Upper lobe of left lung (tissue), 6 donors: ENCODE results near the gene DNAJC25. TPM values are rescaled to one million over a fixed set of nuclear protein-coding genes. Genes with fewer than 3 reads are reported as not detected.

Experiments used
- ATAC-seq, 2 donors: fragments of 200-7000 bp; cut with Tn5 transposase; one replicate each; pipeline ENCODE4 v1.9.1; 2022; ENCODE audit warnings: mild to moderate bottlenecking in 2 of 2, moderate library complexity in 2 of 2; ENCODE audit not compliant: low FRiP score in 2 of 2
- DNase-seq, 2 donors: peaks; one replicate each; pipeline ENCODE4 v3.0.0-alpha.2; 2019 to 2020
- H3K27ac ChIP-seq, 4 donors: fragments of 200-600 bp; sonication (generic); one replicate each; pipeline ENCODE4 v1.5.1; 2016 to 2019
- H3K27me3 ChIP-seq, 4 donors: fragments of 200-600 bp; sonication (generic); one replicate each; pipeline ENCODE4 v1.5.1; 2017 to 2019
- H3K36me3 ChIP-seq, 4 donors: fragments of 200-600 bp; sonication (generic); one replicate each; pipeline ENCODE4 v1.5.1; 2016 to 2019
- H3K4me1 ChIP-seq, 4 donors: fragments of 200-600 bp; sonication (generic); one replicate each; pipeline ENCODE4 v1.5.1; 2018 to 2019
- H3K4me3 ChIP-seq, 4 donors: fragments of 200-600 bp; sonication (generic); one replicate each; pipeline ENCODE4 v1.5.1; 2017 to 2019; ENCODE audit warnings: mild to moderate bottlenecking in 2 of 4, moderate library complexity in 1 of 4
- H3K9me3 ChIP-seq, 4 donors: fragments of 200-600 bp; sonication (generic); one replicate each; pipeline ENCODE4 v1.5.1; 2018 to 2019
- EP300 ChIP-seq, 4 donors: sonication (generic); formaldehyde crosslinking; IDR thresholded peaks; one replicate each; pipeline ENCODE4 v1.5.1; 2017; ENCODE audit warnings: antibody characterized with exemption in 4 of 4, control low read depth in 2 of 4
- POLR2A ChIP-seq, 4 donors: fragments of 450-650 bp; IDR thresholded peaks; one replicate each; pipeline ENCODE4 v1.5.1; 2016 to 2017; ENCODE audit warnings: antibody characterized with exemption in 4 of 4, mild to moderate bottlenecking in 2 of 4
- POLR2AphosphoS5 ChIP-seq, 2 donors: sonication (generic); formaldehyde crosslinking; IDR thresholded peaks; one replicate each; pipeline ENCODE4 v1.5.1; 2017; ENCODE audit warnings: antibody characterized with exemption in 2 of 2
- WGBS, 2 donors: methylation state at CpG; one replicate each; pipeline ENCODE4 v1.1.5; 2017 to 2018; 5-methylcytosine and 5-hydroxymethylcytosine counted together
- total RNA-seq, 6 donors: library from RNA; depleted of rRNA in 4 of 6; stranded (reverse); fragments of >200 nt in 4 of 6; gene quantifications; one replicate each; pipeline versions ENCODE4 v1.1.0 to v1.2.1, GENCODE V29; 2016 to 2021
- TF ChIP-seq, protein P1 (sequence below), 6 experiments: fragments of 450-650 bp in 4 of 6; fragments of 200-600 bp in 2 of 6; sonication (generic) in 2 of 6; IDR thresholded peaks; one replicate each; pipeline ENCODE4 v1.5.1; 2016 to 2019; ENCODE audit warnings: antibody characterized with exemption in 6 of 6
- donor health status: DM: no; HTN: no; CAD: no; lungs with moderate emphysema.
- donor health status: DM: no; HTN: yes; CAD: no; lungs with severe emphysema.

The DNAJC25 gene
- total RNA-seq, 6 donors from 2014 or later = 4.5 to 12.2 (median 7.2) TPM

- H3K9me3 ChIP-seq = no peaks in the 10 kb centered on the region
- ATAC-seq (peak; percentile 46 to 52), DNase-seq (peak; percentile 58 to 70)
- H3K27me3 ChIP-seq = no peaks in the 10 kb centered on the region
- H3K36me3 ChIP-seq = peaks cover 0 to 24% (median 7%) of the 10 kb centered on the region in 4 donors
- TF ChIP-seq EP300 (IDR thresholded peaks at IDR 0.05) = no peak
- peak in 1 of 2 donors; percentile 37 for TF ChIP-seq POLR2AphosphoS5 (IDR thresholded peaks at IDR 0.05)
- TF ChIP-seq, protein P1, sequence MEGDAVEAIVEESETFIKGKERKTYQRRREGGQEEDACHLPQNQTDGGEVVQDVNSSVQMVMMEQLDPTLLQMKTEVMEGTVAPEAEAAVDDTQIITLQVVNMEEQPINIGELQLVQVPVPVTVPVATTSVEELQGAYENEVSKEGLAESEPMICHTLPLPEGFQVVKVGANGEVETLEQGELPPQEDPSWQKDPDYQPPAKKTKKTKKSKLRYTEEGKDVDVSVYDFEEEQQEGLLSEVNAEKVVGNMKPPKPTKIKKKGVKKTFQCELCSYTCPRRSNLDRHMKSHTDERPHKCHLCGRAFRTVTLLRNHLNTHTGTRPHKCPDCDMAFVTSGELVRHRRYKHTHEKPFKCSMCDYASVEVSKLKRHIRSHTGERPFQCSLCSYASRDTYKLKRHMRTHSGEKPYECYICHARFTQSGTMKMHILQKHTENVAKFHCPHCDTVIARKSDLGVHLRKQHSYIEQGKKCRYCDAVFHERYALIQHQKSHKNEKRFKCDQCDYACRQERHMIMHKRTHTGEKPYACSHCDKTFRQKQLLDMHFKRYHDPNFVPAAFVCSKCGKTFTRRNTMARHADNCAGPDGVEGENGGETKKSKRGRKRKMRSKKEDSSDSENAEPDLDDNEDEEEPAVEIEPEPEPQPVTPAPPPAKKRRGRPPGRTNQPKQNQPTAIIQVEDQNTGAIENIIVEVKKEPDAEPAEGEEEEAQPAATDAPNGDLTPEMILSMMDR (IDR thresholded peaks at IDR 0.05) = peak in 5 of 6 experiments; percentile 10 to 59 (median 33)
- 1% methylated on average over 38 to 41 of the region's 41 CpGs for whole genome bisulfite sequencing, 2 donors
- H3K4me3 ChIP-seq = peak overlapping the region; percentile 33 to 83 (median 72)
- H3K27ac ChIP-seq = peak overlapping the region; percentile 85 to 93 (median 88)
- peaks cover 5 to 11% (median 6%) of the 10 kb centered on the region in 4 donors for H3K4me1 ChIP-seq
Measured at GRCh38 chr9:111597852-111598732, 33.0 kb upstream of the DNAJC25 start.

- peak in 1 of 2 donors; percentile 41 for DNase-seq
- H3K9me3 ChIP-seq = no peaks in the 10 kb centered on the region
- WGBS, 2 donors = 0% methylated on average over 16 of the region's 16 CpGs
Measured at GRCh38 chr9:111598733-111599091, 32.4 kb upstream of the DNAJC25 start.

DNA sequence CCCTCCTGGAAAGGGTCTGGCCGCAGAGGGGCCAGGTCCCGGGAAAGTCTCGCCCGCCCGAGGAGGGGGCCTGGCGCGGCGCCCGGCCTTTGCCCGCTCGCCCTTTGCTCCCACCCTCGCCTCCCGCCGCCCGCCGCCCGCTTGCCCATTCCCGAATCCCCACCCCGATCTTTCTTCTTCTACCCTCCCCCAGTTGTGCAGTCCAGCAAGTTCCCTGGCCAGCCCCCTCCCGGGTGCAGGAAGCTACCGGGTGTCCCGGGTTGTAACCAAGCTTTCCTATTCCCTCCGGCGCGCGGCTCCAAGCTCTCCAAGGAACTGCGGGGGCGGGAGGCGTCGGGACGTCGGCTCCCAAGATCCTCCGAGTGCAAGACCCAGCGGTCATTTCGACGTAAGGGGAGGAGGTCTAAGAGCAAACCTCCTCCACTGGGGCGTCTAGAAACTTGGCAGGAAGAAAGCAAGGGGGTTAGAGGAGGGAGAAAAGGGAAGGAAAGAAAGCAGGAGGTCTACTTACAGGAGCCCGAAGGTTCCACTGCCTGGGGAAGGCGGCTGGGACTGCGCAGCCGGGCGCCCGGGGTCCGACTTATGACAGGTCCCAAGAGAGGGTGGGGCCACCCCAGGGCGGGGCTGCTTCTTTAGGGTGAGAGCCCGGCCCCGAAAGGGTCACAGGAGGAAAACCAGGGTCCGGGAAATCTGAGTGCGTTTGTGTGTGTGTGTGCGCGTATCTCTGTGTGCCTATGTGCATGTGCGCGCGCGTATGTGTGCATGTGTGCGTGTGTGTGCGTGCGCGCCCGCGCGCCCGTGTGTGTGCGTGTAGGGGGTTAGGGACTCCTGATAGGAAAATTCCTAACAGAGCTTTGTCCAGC, 31.8 kb upstream of the DNAJC25 start, which contains the start of gene PTGR1:
Gene PTGR1 (minus strand): TSS at position 556 of the 863 bp plus-strand sequence. CDS start 2,225 bp downstream, outside the sequence.
- ATAC-seq (peak; percentile 91 to 92), DNase-seq (peak; percentile 85 to 94)
- WGBS, 2 donors = 1 to 4% methylated on average over 48 to 57 of the region's 64 CpGs

More at GRCh38 chr9:111598733-111599091, 32.4 kb upstream of the DNAJC25 start:
- no peak for TF ChIP-seq EP300 (IDR thresholded peaks at IDR 0.05)
- no peak for TF ChIP-seq POLR2AphosphoS5 (IDR thresholded peaks at IDR 0.05)
- TF ChIP-seq, protein P1 (IDR thresholded peaks at IDR 0.05) = no peak
- TF ChIP-seq POLR2A (IDR thresholded peaks at IDR 0.05) = no peak
- Histone ChIP-seq H3K36me3 (peaks cover 0 to 24% (median 7%) of the 10 kb centered on the region in 4 donors), H3K27me3 (no peaks in the 10 kb centered on the region), H3K4me3 (peak overlapping the region; percentile 54 to 83 (median 72)), H3K27ac (peak overlapping the region; percentile 85 to 93 (median 88)), H3K4me1 (peaks cover 5 to 11% (median 6%) of the 10 kb centered on the region in 4 donors)
- ATAC-seq = peak in 1 of 2 donors; percentile 78

GRCh38 chr9:111599955-111600343, 31.2 kb upstream of the DNAJC25 start:
- H3K4me1 ChIP-seq = peaks cover 5 to 11% (median 6%) of the 10 kb centered on the region in 4 donors
- WGBS, 2 donors = 48% methylated on average over 15 of the region's 17 CpGs; no CpG with 5 or more reads in 1 of the 2 donors
- DNase-seq = no peak
- peak overlapping the region; percentile 54 to 83 (median 72) for H3K4me3 ChIP-seq
- H3K9me3 ChIP-seq = no peaks in the 10 kb centered on the region
- no peaks in the 10 kb centered on the region for H3K27me3 ChIP-seq
- H3K27ac ChIP-seq = peak overlapping the region; percentile 85 to 93 (median 88)
- TF ChIP-seq, protein P1 (IDR thresholded peaks at IDR 0.05) = no peak
- no peak for TF ChIP-seq POLR2AphosphoS5 (IDR thresholded peaks at IDR 0.05)
- no peak for TF ChIP-seq EP300 (IDR thresholded peaks at IDR 0.05)
- TF ChIP-seq POLR2A (IDR thresholded peaks at IDR 0.05) = no peak
- ATAC-seq = peak; percentile 1 to 28
- peaks cover 0 to 16% (median 7%) of the 10 kb centered on the region in 4 donors for H3K36me3 ChIP-seq

More for the DNA sequence above, 31.8 kb upstream of the DNAJC25 start, which contains the start of gene PTGR1:
- Histone ChIP-seq H3K36me3 (peaks cover 0 to 18% (median 7%) of the 10 kb centered on the region in 4 donors), H3K4me1 (peaks cover 5 to 11% (median 6%) of the 10 kb centered on the region in 4 donors), H3K27ac (peak within 1 kb of the TSS; percentile 85 to 93 (median 88)), H3K27me3 (no peaks in the 10 kb centered on the region), H3K4me3 (peak within 1 kb of the TSS; percentile 54 to 83 (median 72)), H3K9me3 (no peaks in the 10 kb centered on the region)
- TF ChIP-seq POLR2A (IDR thresholded peaks at IDR 0.05) (peak in 3 of 4 donors; percentile 24 to 64 (median 29)), EP300 (IDR thresholded peaks at IDR 0.05) (no peak), POLR2AphosphoS5 (IDR thresholded peaks at IDR 0.05) (peak; percentile 8 to 50)
- TF ChIP-seq, protein P1 (IDR thresholded peaks at IDR 0.05) = no peak
